NB4 (cell line): ENCODE measurements around the gene CLEC16A.

ENCODE experiments used
- DNase-seq: peaks from one replicate; pipeline ENCODE4 v3.0.0; 2010; ENCODE audit warnings: low read depth
- H3K4me3 ChIP-seq: one replicate; pipeline ENCODE4 v1.5.1; 2011; ENCODE audit warnings: mild to moderate bottlenecking, low read depth, low read length, moderate library complexity
- CTCF ChIP-seq: IDR thresholded peaks from one replicate; pipeline ENCODE4 v1.5.1; 2012; ENCODE audit warnings: low read depth, low read length
- MAX ChIP-seq: IDR thresholded peaks from 2 replicates; pipeline ENCODE4 v1.6.1; 2011; ENCODE audit warnings: low read depth, low read length
- MYC ChIP-seq: IDR thresholded peaks from 2 replicates; pipeline ENCODE4 v1.6.1; 2011; ENCODE audit warnings: low read depth, low read length
- POLR2A ChIP-seq: IDR thresholded peaks from 2 replicates; pipeline ENCODE4 v1.6.1; 2011; ENCODE audit warnings: mild to moderate bottlenecking; ENCODE audit not compliant: insufficient read length; ENCODE audit errors: extremely low read depth

CLEC16A gene

DNA sequence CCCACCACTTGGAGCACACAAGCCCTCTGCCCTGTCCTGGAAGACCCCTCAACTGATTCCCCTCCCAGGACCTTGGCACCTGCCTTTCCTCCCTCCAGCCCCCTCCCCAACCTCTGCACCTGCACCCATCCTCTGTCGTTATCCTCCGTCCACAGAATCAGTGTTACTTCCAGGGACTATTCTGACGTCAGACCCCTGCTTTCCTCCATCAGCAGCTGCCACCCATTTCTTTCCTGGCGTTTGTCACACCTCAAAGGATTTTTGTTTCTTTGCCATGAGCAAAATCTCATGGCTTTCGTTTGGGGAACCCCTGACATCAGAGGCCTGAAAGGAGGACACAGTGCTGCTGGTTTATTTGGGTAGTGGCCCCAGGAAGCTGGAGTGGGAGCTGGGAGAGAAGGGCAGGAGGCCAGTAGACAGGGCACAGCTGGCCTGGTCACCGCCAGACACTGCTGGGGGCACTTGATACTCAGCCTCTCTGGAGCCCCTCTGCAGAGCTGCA is 243.2 kb downstream of the CLEC16A start:
- no peak for DNase-seq
- H3K4me3 ChIP-seq, result no peak overlapping the region
- no peak for TF ChIP-seq POLR2A
- TF ChIP-seq MYC, result no peak
- TF ChIP-seq MAX, result no peak
- TF ChIP-seq CTCF, result no peak

DNA sequence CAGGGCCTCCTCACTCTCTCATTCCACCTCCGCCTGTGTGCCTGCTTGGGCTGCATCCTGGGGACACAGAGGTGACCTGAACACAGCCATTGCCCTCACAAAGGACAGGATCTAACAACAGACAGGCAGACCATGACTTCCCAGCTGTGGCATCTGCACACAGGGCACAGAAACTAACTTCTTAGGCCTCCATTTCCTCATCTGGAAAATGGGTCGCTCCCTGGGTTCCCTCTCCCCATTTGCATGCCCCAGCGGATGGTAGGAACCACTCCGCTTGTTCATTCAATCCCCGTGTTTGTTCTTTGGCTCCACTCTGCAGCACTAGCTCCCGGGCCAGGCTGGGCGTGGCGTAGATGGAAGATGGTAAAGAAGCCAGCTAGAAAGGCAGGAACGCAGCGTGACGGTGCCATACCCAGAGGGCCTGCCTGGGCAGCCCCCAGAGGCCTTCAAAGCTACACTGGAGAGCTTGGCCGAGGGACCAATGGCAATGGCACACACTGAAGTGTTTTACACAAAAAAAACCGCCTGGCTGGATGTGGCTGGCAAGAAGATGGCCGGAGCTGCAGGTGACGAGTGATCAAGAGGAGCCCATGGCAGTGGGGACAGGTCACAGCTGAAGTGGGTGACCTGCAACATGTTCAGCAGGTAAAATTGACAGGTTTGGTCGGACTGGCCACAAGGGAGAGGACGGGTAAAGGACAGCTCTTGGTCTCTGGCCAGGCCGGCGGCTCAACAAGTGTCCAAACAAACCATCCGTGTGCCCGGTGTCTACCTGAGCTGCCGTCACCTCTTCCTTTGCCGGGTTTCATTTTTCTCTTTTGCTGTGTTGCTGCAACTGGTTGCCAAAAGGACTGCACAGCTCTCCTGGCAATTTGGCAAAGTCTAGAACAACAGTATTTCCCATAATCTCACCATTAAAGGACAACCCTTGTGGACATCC is 244.7 kb downstream of the CLEC16A start:
- no peak overlapping the region for H3K4me3 ChIP-seq
- no peak for TF ChIP-seq MYC
- TF ChIP-seq CTCF, result no peak
- TF ChIP-seq MAX, result no peak
- no peak for TF ChIP-seq POLR2A
- no peak for DNase-seq

DNA sequence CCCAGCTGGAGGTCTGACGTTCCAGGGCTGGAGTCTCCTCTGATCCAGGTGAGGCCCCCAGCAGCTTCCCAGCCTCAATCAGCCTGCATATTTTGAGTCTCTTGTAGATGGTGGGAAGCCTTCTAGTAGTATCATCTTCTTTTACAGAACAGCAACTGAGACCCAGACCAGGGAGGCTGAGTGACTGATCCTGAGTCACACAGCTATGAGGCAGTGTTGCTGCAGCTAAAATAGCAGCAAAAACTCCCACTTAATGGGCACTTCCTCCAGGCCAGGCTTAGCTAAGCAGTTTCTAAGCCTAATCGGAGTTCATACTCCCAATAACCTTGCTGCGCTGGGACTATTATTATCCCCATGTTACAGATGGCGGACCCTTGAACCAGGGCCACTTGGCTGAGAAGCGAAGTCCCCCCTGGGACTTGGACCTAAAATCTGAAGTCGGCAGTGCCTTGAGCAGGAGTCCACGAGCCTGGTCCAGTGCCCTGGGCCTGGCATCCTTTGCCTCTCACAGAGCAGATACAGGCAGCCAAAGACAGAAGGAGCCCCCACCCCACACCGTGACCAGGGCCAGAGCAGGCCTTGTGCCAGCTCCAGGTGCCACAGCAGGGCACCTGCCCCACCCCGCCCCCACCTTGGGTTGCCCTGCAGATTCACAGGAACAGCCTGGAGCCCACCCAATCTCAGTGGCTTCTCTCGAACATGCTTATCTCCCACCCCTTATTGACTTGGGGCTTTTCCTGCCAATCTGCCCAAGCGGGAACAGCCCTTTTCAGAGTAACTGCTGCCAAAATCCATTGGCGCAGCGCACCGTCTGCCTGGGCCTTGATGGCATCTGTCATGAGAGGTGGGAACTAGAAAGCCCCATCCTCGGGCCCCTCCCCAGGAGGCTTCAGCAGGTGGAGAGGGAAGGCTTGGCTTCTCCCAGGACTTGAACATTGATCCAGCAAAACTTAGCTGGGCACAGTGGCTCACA is 246.5 kb downstream of the CLEC16A start:
- DNase-seq, result no peak
- TF ChIP-seq CTCF (no peak), MAX (no peak), MYC (no peak), POLR2A (no peak)
- no peak overlapping the region for H3K4me3 ChIP-seq

GRCh38 chr16:11191665-11192064 is 247.3 kb downstream of the CLEC16A start:
- DNase-seq, result no peak
- H3K4me3 ChIP-seq, result no peak overlapping the region
- TF ChIP-seq MAX (no peak), POLR2A (no peak), MYC (no peak), CTCF (no peak)

DNA sequence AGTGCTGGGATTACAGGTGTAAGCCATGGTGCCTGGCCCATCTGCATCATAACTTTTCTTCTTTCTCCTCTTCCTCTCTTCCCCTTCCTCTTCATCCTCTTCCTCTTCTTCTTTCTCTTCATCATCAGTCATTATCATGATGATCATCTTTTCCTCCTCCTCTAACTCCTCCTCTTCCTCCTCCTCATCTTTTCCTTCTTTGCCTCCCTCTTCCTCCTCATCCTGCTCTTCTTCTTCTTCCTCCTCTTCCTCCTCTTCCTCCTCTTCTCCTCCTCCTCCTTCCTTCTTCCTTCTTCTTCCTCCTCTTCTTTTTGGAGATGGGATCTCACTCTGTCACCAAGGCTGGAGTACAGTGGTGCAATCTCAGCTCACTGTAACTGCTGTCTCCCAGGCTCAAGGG is 249.1 kb downstream of the CLEC16A start:
- TF ChIP-seq POLR2A, result no peak
- no peak for TF ChIP-seq MYC
- TF ChIP-seq CTCF, result no peak
- TF ChIP-seq MAX, result no peak
- H3K4me3 ChIP-seq, result no peak overlapping the region
- DNase-seq, result no peak
